Activated gamma-delta T cell treated with anti-CD3 and anti-CD28 coated beads, Interleukin-2, amount 50 U/mL, for 16 hours (primary cell): ENCODE data around the gene CARD19.
"Not testable (repeated sequence)": the region's sequence is repeated elsewhere in the genome, so short reads cannot be mapped to it uniquely, and the experiment has no call there.

Experiments
- DNase-seq: peaks from one replicate; pipeline ENCODE4 v3.0.0-alpha.2; 2020; ENCODE audit warnings: low read depth

CARD19 gene

DNA sequence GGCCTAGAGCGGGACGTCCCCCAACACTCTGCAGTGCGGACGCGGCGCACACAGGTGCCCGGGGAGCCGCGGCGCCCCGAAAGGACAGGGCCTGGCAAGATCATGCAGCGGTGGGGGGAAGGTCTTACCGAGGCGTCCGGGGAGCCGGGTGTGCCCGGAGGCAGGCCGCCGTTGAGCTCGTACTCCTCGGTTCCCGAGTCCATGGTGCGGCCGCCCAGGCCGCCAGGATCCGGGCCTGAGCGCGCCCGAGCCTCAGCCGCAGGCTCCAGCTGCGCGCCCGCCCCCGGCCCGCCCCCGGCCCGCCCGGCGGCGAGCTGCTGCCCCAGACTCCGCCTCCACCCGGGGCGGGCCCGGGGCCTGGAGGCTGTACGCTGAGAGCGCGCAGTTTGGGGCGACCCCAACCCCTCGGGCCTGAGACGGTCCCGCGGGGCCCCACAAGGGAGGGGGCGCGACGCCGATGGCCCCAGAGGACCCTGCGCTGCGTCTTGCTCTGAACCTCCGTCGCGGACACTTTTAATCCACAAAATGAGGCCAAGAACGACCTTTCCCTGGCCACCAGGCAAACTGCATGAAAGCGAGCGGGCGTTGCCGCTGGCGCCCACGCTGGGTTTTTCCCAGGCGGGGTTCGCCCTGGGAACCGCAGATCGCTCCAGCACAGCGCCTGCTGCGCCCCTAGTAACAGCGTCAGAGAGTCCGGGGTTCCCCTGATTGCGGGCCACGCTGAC lies 38.2 kb downstream of the CARD19 start, which contains the start of gene NINJ1:
NINJ1 (minus strand) TSS at position 237 of the 725 bp plus-strand sequence; CDS start at position 203, 34 bp downstream.
- peak; percentile 84 for DNase-seq

DNA sequence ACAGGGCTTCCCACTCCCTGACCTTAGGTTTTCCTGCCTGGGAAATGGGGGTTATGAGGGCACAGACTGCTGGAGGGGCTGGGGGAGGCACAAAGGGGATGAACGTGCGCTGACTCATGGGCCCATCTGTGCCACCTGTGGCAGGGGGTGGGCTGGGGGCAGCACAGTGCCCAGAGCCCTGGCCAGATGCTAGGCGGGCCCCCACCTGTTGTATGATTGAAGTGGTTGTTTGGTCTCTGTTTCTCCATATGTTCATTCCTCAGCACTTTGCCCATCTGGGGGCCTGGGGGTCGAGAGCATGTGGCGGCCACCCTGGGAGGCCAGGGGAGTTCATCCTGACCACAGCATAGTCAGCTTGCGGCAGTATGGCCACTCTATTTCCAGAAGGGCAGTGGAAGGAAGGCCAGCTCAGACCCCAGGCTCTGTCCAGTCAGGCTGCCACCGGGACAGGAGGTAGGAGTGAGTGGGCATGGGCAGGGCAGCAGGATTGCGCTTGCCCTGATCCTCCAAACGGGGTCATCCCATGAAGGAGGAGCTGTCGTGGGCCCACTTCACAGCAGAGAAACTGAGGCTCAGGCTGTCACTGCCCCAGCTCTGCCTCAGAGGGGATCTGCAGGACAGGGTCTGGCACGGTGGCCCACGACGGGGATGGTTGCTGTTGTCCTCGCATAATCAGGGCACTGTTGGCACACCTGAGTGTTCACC lies 38.9 kb downstream of the CARD19 start:
- DNase-seq = no peak

DNA sequence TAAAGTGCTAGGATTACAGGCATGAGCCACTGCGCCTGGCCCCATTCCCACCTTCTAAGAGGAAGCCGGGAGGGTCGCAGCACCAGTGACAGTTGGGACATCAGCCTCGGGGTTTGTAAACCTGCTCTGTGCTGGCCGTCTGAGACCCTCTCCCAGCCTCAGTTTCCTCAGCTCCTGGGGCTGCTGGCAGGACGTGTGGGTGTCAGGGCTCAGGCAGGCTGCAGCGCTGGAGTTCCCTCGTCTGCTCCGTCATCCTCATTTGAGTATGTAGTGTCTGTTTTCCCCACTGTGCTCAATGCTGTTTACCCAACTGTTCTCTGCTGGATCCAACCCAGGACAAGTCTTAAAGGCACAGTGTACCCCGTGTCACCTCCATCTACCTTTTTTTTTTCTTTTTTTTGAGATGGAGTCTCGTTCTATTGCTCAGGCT lies 40.0 kb downstream of the CARD19 start:
- DNase-seq = no peak

DNA sequence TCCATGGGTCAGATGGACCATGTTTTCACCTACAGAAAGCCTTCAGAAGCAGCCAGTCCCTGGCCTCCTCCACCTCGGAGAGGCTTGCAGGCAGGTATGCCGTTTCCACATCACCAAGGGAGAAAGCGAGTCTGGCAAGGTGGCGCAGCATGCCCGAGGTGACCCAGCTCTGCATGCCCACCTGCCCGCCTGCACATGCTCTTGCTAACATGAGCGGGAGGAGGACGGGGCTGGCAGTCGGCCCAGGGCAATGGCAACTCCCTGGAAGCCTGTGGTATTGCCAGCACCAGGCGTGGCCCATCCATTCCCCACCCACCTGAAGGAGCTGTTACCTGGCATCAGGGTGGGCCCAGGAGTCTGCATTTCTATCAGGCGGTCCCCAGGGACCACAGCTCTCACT lies 41.3 kb downstream of the CARD19 start:
- DNase-seq = no peak

DNA sequence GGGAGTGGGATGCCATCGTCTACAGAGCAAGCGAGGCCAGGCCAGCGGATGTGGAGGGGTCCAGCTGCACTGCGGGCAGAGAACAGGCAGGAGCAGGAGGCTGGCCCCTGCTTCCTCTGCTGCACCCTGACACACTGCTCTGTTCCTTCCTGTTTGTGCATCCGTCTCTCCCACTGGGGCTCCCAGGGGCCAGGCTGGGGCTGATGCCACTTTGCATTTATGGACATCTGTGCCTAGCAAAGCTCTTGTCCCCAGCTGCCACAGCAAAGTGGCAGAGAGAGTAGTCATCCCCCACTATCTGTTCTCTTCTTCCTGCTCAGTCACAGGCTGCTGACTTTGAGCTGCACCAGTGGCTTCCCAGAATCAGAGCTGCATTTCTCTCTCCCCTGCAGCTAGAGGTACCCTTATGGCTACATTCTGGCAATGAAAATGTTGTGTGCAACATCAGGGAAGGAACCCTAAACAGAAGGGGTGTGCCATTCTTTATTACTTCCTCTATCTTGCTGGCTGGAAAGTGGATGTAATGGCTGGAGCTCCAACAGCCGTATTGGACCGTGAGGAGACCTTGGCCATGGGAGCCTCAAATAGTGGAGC lies 42.3 kb downstream of the CARD19 start:
- no peak for DNase-seq

DNA sequence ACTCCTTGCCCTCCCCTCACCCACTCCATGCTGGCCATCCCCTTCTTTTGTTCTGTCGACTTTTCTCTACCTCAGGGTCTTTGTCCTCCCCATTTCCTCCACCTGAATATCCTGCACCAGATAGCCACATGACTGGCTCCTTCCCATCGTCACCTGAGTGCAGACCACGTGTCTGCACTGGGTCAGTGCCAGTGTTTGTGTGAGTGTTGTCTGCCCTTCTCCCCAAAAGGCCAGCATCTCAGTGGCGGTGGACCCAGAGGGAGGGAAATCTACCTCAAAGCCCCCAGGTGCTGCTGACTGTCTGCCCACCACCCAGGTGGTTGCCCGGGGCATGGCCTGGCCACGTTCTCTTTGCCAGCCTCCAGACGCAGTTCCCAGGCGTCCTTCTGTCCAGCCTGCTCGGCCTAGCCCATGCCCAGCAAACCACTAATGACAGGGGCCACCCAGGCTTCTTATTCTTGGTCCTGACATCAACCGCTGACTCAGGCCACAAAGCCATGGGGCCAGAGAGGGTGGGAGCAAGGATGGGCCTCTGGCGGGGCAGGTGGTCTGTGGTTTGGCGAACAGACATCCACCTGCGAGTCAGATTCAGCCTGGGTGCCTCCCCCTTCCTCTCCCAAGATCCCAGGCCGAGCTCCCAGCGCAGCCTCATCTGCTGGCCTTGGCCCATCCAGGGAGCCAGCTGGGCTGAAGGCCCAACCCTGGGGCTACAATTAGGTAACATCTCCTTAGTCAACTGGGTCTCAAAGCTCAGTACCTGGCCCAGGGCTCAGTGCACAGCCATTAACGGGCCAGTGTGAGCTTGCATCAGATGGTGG lies 43.6 kb downstream of the CARD19 start:
- DNase-seq = no peak

DNA sequence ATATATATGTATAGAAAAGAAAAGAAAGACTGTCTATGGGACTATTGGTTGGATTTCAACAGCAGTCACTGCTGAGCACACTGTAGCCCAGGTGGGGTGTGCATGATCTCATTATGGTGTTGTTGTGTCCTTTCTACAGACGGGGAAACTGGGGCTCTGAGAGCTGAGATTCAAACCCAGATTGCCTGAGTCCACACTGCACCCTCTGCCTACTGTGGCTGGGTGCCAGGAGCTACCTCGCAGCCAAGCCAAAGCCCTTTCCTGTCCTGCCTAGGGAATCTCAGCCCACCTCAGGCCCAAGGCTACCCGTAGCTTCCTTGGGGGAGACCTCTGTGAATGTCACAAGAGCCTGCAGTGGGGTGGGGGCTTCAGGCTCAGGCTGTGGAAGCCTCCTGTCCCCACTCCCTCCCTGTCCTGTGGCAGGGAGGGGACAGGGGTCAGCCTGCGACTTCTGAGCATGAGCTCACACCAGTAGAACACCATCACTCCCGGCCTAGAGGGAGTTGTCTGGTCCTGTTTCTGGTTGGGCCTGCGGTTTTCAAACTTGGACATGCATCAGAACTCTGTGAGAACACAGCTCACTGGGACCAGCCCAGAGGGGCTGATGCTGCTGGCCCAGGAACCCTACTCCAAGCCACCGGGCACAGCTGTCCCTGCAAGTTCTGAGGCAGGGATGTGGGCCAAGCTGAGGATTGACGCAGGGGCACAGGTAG lies 45.9 kb downstream of the CARD19 start:
- no peak for DNase-seq

DNA sequence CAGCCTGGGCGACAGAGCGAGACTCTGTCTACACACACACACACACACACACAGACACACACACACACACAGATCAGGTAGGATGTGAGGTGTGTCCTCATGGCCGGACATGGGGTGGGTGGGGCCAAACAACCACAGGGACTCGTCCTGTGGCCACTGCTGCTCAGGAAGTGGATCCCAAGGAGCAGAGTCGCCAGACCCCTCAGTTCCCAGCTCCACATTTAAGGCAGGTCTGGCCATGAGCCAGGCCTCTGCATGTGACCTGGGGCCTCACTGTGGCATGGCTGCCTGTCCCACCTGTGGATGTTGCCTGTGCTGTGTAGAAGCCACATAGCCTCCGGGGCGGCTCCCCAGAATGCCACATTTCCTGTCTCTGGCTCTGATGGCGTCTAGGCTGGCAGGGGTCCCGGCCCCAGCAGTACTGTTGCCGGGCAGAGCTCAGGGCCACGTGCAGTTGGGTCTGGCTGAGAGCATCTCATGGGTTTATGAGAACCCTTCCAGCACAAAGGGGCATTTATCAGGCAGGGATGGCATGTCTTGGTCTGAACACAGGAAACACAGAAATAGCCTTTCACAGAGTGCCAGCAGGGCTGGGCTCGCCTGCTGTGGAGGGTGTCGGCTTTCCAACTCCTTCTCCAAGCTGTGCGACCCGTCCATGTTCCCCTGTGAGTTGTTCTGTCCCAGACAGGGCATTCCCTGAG lies 48.0 kb downstream of the CARD19 start:
- DNase-seq = no peak

DNA sequence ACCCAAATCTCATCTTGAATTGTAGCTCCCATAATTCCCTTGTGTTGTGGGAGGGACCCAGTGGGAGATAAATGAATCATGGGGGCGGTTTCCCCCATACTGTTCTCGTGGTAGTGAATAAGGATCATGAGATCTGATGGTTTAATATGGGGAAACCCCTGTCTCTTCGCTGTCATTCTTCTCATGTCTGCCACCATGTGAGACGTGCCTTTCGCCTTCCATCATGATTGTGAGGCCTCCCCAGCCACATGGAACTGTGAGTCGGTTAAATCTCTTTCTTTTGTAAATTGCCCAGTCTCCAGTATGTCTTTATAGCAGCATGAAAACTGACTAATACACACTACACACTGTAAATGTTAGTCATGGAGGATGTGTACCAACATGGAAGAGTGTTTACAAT lies 50.7 kb downstream of the CARD19 start:
- DNase-seq = not testable (repeated sequence)

DNA sequence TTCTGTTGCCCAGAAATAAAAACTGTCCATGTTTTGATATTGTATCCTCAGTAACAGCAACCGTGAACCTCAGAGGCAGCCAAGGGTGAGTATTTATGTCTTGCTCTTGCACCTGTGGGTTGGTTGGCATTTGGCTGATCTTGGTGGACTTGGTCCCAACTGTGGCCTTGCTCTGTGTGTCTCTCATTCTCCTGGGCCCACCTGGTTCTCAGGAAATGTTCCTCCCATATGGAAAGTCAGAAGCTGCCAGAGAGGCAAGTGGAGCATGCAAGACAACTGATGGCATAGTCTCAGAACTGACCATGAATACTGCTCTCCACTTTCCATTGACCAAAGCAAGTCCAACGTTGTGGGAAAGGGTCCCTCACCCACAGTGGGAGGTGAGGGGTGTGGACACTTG lies 51.6 kb downstream of the CARD19 start:
- no peak for DNase-seq

DNA sequence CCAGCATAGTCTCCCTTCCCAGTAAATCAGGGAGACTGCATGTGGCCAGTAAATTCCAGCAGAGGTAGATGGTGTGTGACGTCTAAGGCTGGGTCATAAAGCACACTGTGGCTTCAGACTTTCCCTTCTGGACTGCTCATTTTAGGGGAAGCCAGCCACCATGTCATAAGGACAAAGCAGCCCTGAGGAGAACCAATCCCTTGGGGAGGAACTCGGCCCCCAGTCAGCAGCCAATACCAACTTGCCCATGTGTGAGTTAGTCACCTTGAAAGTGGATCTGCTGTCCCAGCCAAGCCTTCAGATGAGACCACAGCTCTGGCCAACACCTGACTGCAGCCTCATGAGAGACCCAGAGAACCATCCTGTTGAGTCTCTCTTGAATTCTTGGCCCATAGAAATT lies 52.7 kb downstream of the CARD19 start:
- DNase-seq = no peak

DNA sequence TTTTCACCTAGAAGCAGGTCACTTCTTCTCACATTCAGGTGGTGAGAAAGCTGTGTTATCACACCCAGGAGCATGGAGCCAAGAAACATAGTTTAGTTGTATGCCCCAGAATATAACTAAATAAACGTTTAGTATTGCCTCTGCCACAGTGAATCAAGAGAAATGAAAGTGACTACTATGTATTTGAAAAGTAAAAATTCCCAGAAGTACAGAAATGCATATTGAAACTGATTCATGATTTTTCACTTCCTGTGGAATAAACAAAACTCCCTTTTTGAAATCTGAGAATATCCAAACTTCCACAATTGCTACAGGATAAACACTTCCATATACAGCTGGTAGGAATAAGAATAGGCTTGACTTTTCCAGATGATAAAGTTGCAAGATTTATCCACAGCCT lies 53.3 kb downstream of the CARD19 start:
- DNase-seq = no peak

DNA sequence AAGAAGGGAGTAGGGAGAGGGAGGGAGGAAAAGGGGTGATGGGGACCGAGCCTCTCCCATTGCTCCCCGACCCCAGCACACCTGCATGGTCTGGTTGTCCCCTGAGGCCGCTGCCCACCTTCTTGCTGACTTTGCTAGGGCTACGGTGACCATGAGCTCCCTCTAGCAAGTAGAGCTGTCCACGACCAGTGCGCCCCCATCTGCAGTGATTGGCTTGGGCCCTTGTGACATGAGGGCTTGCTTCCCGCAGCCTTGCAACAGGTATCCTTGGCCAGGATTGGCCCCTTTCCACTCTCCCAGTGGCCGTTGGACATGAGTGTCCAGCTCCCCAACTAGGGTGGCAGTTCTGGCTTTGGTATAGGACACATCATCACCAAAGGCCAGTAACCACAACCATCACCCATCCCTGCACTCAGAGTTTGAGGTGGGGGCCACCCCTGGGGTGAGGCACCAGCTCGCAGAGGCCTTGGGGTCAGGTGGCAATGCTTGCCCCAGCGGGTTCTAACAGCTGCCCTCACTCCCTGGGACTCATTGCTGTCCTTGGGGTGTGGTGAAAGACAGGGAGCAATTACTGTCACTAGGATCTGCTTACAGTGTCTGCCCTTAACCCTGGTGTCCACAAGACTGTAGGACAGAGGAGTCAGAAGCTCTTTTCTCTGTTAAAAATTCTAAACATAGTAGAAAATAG lies 55.2 kb downstream of the CARD19 start:
- DNase-seq = no peak

DNA sequence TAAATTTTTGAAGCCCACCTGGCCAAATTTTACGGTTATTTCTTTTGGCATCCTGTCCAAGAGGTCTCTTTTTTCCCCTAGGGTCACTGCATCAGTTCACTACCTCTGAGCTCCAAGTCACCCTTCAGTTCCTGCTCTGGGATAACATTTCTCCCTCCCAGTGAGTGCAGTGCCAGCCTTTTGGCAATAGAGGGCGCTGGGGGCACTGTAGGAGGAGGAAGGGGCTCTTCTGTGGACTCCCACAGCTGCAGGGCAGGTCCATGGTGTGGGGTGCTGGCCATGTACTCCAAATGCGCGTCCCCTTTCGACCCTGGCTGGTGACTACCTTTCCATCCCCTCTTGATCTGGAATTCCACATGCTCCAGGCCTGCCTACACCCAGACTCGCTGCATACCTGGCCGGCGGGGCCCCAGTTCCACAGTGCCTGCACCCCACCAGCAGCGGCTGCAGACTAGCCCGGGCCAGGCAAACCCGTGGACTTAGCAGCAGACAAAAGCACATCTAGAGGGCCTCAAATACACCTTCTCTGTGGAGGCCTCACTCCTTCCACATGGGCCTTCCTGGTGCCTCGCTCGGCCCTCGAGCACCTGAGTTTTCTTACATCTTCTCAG lies 58.4 kb downstream of the CARD19 start:
- DNase-seq = no peak

DNA sequence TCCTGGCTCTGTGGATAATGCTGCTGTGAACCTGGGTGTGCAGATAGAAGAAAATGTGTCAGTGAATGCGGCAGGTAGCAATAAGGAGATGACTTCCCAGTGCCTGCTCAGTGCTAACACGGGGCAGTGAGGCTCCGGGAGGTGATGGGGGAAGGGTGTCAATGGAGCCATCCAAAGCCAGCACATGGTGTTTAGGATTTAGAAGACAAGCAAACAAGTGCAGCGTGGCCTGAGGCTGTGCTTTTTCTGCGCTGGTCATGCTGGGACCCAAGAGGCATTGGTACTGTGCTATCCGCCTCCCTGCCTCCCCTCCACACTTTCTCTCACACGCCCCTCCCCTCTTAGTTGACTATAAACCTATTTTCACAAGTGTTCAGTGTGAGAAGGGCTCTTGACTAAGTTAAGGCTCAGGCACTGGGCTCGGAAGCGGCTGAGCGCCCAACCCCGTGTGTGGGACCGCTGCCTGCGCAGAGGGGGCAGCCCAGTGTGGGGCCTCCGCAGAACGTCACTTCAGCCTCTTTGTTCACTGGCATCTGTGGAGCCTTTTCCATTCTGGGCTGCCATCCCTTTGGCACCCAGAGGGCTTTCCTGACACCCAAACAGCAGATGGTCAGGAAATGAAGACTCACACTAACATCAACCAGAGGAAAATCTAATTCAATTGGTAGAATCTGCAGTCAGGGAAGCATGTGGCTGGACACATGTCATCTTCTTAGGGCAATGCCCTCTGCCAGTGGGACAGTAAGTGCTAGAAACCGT lies 59.9 kb downstream of the CARD19 start:
- no peak for DNase-seq

DNA sequence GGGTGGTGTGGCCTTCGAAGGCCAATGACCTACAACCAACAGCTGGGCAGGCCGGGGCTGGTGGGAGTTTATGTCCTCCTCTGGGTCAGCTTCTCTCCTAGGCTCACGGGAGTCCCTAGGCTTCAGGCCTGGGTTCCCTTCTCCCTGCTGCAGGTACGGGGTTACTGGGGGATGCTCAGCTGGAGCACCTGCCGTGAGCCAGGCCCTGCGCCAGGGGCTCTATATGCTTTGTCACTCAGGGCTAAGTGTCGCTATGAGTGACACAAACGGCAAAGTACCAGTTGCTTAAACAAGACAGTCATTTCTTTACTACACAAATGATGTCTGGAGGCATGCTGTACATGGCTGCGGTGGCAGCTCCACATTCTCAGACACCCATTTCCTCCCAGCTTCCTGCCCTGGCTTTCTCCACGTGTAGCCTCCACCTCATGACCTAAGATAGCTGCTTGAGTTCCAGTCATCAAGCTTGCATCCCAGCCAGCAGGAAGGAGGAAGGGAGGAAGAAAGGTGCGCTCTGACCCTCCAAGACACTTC lies 60.5 kb downstream of the CARD19 start:
- no peak for DNase-seq

DNA sequence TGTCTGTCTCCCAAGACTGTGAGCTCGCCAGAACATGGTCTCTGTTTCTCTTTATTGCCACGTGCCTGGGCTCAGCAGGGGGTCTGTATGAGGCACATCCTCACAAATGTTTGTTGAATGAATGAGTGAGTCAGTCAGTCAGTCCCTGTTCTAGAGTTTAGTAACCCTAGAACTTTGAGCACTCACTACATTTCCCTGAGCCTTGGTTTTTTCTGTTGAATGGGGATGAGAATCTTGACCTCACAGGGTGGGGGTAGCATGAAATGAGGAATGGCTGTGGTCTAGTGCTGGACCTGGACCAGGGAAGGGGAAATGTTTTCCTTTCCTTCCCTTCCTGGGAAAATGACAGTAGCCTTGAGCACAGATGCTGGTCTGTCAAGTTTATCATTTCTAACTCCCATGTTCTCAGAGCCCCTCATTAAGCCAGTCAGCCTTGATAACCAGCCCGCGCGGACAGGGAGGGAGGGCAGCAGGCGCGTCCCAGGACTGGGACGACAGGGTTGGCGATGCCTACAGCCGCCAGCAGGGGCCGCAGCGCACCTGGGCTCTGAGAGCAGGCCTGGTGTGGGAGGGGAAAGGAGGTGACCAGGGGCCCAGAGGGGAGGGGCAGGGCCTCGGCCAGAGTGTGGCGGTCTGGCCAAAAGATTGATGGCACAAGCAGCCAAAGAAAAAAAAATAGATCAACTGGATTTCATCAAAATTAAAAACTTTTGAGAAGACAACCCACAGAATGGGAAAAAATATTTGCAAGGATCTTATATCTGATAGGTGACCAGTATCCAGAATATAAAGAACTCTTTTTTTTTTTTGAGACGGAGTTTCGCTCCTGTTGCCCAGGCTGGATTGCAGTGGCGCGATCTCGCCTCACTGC lies 63.8 kb downstream of the CARD19 start:
- DNase-seq = peak; percentile 51
